ENCODE measurements around the gene SH3PXD2B.

DNA sequence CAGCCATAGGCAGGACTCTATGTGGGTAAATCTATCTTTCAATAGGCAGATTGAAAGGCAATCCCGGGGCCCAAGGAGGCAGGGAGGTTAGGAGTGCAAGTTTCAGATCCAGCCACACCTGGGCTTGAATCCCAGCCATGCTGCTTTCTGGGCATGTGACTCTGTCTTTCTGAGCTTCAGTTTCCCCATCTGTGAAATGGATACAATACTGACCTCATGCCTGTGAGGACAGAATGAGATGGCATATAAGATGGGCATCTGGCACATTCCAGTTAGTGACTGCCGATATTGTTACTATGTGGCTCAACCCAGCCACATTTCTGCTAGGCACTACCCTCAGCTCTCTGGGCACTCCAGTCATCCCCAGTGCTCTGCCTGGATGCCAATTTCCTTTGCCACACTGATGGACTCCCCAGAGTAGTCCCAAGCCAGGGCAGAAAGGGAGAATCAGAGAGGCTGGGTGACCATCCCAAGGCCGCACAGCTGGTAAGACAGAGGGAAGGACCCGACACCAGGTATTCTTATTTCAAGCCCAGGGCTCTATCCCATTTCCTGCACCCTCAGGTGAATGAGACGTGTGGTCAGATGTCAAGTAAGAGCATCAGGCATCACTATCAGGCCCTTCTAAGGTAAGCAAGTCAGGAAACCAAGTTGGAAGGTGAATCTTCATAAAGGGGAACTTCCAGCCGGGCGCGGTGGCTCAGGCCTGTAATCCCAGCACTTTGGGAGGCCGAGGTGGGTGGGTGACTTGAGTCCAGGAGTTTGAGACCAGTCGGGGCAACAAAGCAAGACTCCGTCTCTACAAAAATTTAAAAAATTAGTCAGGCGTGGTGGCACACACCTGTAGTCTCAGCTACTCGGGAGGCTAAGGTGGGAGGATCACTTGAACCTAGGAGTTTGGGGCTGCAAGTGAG lies 38.7 kb downstream of the SH3PXD2B start:
- TF ChIP-seq, protein P1, sequence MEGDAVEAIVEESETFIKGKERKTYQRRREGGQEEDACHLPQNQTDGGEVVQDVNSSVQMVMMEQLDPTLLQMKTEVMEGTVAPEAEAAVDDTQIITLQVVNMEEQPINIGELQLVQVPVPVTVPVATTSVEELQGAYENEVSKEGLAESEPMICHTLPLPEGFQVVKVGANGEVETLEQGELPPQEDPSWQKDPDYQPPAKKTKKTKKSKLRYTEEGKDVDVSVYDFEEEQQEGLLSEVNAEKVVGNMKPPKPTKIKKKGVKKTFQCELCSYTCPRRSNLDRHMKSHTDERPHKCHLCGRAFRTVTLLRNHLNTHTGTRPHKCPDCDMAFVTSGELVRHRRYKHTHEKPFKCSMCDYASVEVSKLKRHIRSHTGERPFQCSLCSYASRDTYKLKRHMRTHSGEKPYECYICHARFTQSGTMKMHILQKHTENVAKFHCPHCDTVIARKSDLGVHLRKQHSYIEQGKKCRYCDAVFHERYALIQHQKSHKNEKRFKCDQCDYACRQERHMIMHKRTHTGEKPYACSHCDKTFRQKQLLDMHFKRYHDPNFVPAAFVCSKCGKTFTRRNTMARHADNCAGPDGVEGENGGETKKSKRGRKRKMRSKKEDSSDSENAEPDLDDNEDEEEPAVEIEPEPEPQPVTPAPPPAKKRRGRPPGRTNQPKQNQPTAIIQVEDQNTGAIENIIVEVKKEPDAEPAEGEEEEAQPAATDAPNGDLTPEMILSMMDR (IDR thresholded peaks at IDR 0.05; ENCODE audit: low read depth, low read length, poor library complexity, severe bottlenecking), result no peak
- TF ChIP-seq EZH2phosphoT487 (IDR thresholded peaks at IDR 0.05; ENCODE audit: borderline replicate concordance, low read length), result no peak
